Mammary epithelial cell (primary cell): ENCODE data around the gene PARP2.

Experiments used
- EZH2 ChIP-seq: IDR thresholded peaks from 2 replicates; pipeline ENCODE4 v1.6.1; 2012; ENCODE audit warnings: low read length, inconsistent platforms, borderline replicate concordance
- TF ChIP-seq, protein P1 (sequence below), 2 donors: IDR thresholded peaks in 1 of 2; conservative IDR thresholded peaks in 1 of 2; 2 replicates each; pipeline ENCODE4 v1.5.1; 2011 to 2012; ENCODE audit warnings: inconsistent platforms in 2 of 2, low read length in 2 of 2, mild to moderate bottlenecking in 2 of 2, control low read depth in 1 of 2, low read depth in 1 of 2; ENCODE audit not compliant: insufficient read depth in 1 of 2; ENCODE audit errors: extremely low read depth in 1 of 2

DNA sequence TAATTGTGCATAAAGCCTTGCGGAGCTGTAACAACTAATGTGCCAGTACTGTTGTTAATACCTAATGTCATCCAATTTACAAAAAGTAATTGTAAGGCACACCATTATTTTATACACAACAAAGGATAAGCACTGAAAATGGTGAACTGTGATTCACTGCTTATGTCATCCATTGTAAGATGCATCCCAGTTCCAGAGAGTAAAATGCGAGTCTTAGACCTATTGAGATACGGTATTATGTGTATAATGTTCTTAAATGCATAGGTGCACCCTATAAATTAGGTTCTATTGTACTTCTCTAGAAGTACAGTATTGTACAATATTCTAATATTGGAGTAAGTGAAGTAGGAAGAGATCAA lies 406 bp downstream of the PARP2 start:
- TF ChIP-seq, protein P1, sequence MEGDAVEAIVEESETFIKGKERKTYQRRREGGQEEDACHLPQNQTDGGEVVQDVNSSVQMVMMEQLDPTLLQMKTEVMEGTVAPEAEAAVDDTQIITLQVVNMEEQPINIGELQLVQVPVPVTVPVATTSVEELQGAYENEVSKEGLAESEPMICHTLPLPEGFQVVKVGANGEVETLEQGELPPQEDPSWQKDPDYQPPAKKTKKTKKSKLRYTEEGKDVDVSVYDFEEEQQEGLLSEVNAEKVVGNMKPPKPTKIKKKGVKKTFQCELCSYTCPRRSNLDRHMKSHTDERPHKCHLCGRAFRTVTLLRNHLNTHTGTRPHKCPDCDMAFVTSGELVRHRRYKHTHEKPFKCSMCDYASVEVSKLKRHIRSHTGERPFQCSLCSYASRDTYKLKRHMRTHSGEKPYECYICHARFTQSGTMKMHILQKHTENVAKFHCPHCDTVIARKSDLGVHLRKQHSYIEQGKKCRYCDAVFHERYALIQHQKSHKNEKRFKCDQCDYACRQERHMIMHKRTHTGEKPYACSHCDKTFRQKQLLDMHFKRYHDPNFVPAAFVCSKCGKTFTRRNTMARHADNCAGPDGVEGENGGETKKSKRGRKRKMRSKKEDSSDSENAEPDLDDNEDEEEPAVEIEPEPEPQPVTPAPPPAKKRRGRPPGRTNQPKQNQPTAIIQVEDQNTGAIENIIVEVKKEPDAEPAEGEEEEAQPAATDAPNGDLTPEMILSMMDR (conservative IDR thresholded peaks at IDR 0.05 in 1 of 2, IDR thresholded peaks at IDR 0.05 in 1 of 2; ENCODE audit: extremely low read depth in 1 of 2, insufficient read depth in 1 of 2, low read depth in 1 of 2, low read length in 2 of 2): no peak
- no peak for TF ChIP-seq EZH2
